Uterus (tissue), 4 donors: ENCODE measurements around the gene ZNF205. TPM values are rescaled to one million over a fixed set of nuclear protein-coding genes. Genes with fewer than 3 reads are reported as not detected.

Source experiments
- DNase-seq, 2 donors: peaks; one replicate each; pipeline ENCODE4 v3.0.0-alpha.2; 2019 to 2020
- H3K27ac ChIP-seq, 2 donors: fragments of 200-600 bp; sonication (generic); 1 replicate in 1 of 2; 2 replicates in 1 of 2; pipeline ENCODE4 v1.5.1; 2016 to 2018
- H3K27me3 ChIP-seq, 2 donors: fragments of 200-600 bp; sonication (generic); one replicate each; pipeline ENCODE4 v1.5.1; 2018 to 2019; ENCODE audit warnings: control low read depth in 1 of 2
- H3K36me3 ChIP-seq, 2 donors: fragments of 200-600 bp; sonication (generic); one replicate each; pipeline ENCODE4 v1.5.1; 2019; ENCODE audit warnings: control low read depth in 1 of 2
- H3K4me1 ChIP-seq, 2 donors: fragments of 200-600 bp; sonication (generic); one replicate each; pipeline ENCODE4 v1.5.1; 2018 to 2019; ENCODE audit warnings: control low read depth in 1 of 2
- H3K4me3 ChIP-seq, 2 donors: fragments of 200-600 bp; sonication (generic); 1 replicate in 1 of 2; 2 replicates in 1 of 2; pipeline ENCODE4 v1.5.1; 2018 to 2019; ENCODE audit warnings: mild to moderate bottlenecking in 1 of 2
- H3K9me3 ChIP-seq, 2 donors: fragments of 200-600 bp; sonication (generic); one replicate each; pipeline ENCODE4 v1.5.1; 2019; ENCODE audit warnings: control low read depth in 1 of 2
- POLR2A ChIP-seq, 2 donors: fragments of 450-650 bp; IDR thresholded peaks; one replicate each; pipeline ENCODE4 v1.6.1; 2016; ENCODE audit warnings: antibody characterized with exemption in 2 of 2, mild to moderate bottlenecking in 1 of 2, moderate library complexity in 1 of 2
- intact Hi-C: fragments of 100-400 bp; cut with DNase I; formaldehyde crosslinking; loops from one replicate; pipeline ENCODE4 v1.15.1; 2023; ENCODE audit warnings: low total_unique reads
- total RNA-seq, 4 donors: library from RNA; depleted of rRNA in 3 of 4; stranded (reverse); fragments of >200 nt in 3 of 4; gene quantifications; one replicate each; pipeline versions ENCODE4 v1.1.0 to v1.2.4, GENCODE V29; 2014 to 2023
- TF ChIP-seq, protein P1 (sequence below), 4 experiments: fragments of 200-600 bp in 2 of 4; fragments of 450-650 bp in 2 of 4; sonication (generic) in 2 of 4; IDR thresholded peaks; one replicate each; pipeline ENCODE4 v1.5.1; 2016 to 2019; ENCODE audit warnings: antibody characterized with exemption in 4 of 4, mild to moderate bottlenecking in 2 of 4, moderate library complexity in 1 of 4
- donor health status: DM: yes; HTN: yes; CAD: no.

The ZNF205 gene
- total RNA-seq, 4 donors from 2014 or later = 12.9 to 26.9 (median 18.3) TPM

DNA sequence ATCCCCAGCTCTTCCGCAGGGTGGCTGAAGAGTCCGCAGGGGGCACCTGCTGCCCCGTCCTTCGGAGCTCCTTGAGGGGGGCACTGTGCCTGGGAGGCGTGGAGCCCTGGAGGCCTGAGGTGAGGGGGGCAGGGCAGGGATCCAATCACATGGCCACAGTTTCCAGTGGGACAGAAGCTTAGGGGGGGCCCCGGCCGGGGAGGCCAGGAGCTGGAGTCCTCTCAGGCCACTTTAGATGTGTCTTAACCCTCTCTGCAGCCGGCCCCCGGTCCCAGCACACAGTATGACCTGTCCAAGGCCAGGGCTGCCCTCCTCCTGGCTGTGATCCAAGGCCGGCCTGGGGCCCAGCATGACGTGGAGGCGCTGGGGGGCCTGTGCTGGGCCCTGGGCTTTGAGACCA is 33.3 kb downstream of the ZNF205 start:
- peaks cover 0 to 6% of the 10 kb centered on the region in 2 donors for H3K4me1 ChIP-seq
- intact Hi-C loops = no loop called here
- no peaks in the 10 kb centered on the region for H3K36me3 ChIP-seq
- H3K9me3 ChIP-seq = no peaks in the 10 kb centered on the region
- H3K27ac ChIP-seq = no peak overlapping the region
- H3K27me3 ChIP-seq = no peaks in the 10 kb centered on the region
- TF ChIP-seq, protein P1, sequence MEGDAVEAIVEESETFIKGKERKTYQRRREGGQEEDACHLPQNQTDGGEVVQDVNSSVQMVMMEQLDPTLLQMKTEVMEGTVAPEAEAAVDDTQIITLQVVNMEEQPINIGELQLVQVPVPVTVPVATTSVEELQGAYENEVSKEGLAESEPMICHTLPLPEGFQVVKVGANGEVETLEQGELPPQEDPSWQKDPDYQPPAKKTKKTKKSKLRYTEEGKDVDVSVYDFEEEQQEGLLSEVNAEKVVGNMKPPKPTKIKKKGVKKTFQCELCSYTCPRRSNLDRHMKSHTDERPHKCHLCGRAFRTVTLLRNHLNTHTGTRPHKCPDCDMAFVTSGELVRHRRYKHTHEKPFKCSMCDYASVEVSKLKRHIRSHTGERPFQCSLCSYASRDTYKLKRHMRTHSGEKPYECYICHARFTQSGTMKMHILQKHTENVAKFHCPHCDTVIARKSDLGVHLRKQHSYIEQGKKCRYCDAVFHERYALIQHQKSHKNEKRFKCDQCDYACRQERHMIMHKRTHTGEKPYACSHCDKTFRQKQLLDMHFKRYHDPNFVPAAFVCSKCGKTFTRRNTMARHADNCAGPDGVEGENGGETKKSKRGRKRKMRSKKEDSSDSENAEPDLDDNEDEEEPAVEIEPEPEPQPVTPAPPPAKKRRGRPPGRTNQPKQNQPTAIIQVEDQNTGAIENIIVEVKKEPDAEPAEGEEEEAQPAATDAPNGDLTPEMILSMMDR (IDR thresholded peaks at IDR 0.05) = no peak
- no peak for TF ChIP-seq POLR2A (IDR thresholded peaks at IDR 0.05)
- DNase-seq = no peak
- no peak overlapping the region for H3K4me3 ChIP-seq

DNA sequence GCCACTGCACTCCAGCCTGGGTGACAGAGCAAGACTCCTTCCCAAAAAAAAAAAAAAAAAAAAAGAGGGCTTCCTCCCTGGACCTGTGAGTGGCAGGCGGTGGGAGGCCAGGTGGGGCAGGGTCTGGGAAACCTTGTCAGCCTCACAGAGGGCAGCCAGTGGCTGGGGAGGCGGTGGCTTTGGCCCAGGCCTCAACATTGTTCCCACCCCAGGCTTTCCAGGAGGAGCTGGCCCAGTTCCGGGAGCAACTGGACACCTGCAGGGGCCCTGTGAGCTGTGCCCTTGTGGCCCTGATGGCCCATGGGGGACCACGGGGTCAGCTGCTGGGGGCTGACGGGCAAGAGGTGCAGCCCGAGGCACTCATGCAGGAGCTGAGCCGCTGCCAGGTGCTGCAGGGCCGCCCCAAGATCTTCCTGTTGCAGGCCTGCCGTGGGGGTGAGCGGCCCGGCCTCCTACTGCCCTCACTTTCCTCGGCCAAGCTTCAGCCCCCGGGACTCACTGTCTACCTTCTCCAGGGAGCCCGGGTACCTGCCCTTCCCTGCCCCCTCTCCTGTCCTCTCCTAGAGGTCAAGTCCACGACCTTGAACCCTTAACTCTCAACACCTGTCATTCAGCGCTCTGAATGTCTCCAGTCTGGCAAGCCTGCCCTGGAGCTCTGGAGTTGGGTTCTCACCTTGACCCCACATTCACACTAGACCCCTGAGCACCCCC is 34.8 kb downstream of the ZNF205 start:
- no peaks in the 10 kb centered on the region for H3K36me3 ChIP-seq
- no peaks in the 10 kb centered on the region for H3K27me3 ChIP-seq
- H3K4me1 ChIP-seq = peaks cover 0 to 11% of the 10 kb centered on the region in 2 donors
- H3K9me3 ChIP-seq = no peaks in the 10 kb centered on the region
- TF ChIP-seq, protein P1 (IDR thresholded peaks at IDR 0.05) = no peak
- TF ChIP-seq POLR2A (IDR thresholded peaks at IDR 0.05) = no peak
- H3K4me3 ChIP-seq = no peak overlapping the region
- intact Hi-C loops = no loop called here
- DNase-seq = no peak
- H3K27ac ChIP-seq = no peak overlapping the region

DNA sequence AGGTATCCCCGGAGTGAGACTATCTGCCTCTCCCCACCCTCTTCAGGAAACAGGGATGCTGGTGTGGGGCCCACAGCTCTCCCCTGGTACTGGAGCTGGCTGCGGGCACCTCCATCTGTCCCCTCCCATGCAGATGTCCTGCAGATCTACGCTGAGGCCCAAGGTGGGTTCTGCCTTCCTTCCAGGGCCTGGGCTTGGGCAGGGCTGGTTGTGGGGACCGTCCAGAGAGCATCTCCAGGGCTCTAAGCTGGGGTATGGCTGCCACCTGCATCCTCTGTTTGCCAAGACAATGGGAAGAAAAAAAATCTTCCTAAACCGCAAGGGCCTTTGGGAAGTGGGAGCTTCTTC is 35.3 kb downstream of the ZNF205 start:
- H3K27ac ChIP-seq = no peak overlapping the region
- no peaks in the 10 kb centered on the region for H3K27me3 ChIP-seq
- no peaks in the 10 kb centered on the region for H3K9me3 ChIP-seq
- H3K4me1 ChIP-seq = peaks cover 0 to 11% of the 10 kb centered on the region in 2 donors
- H3K4me3 ChIP-seq = no peak overlapping the region
- intact Hi-C loops = no loop called here
- DNase-seq = no peak
- H3K36me3 ChIP-seq = no peaks in the 10 kb centered on the region
- no peak for TF ChIP-seq POLR2A (IDR thresholded peaks at IDR 0.05)
- TF ChIP-seq, protein P1 (IDR thresholded peaks at IDR 0.05) = no peak

DNA sequence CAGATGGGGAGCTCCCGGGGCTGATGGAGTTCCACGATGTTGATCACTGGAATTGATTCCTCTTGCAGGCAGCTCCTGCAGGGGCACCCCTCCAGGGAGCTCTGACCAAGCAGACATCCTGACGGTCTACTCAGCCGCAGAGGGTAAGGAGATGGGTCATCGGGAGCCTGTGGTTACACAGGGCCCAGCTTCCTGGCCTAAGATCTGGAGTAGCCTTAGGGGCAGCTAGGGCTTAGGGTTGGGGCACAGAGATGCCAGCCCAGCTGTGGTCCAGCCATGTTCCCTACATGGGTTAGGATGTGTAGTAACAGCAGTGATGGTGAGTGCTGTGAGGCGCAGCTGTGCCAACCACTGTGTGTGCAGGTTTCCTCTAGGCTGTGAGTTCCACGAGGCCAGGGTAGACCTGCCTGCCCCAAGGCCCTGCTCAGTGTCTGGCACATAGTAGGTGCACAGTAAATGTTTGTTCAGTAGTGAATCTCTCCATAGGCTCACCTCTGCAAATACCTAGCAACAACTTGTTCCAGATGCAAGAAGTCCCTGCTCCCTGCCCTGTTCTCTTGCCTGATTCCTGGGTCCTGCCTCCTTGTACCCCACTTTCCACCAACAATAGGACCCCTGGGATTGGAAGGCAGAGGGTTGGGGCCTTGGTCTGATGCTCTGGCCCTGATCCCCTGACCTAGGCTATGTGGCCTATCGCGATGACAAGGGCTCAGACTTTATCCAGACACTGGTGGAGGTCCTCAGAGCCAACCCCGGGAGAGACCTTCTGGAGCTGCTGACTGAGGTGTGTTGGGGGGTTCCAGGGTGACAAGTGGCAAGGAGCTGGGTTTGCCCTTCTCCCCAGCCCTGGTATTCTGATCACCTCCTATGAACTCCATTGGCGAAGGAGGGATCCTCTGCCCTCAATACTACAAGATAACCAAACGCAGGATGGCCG is 36.1 kb downstream of the ZNF205 start:
- Histone ChIP-seq H3K9me3 (no peaks in the 10 kb centered on the region), H3K27ac (no peak overlapping the region), H3K4me3 (no peak overlapping the region), H3K27me3 (no peaks in the 10 kb centered on the region), H3K4me1 (peaks cover 0 to 11% of the 10 kb centered on the region in 2 donors), H3K36me3 (no peaks in the 10 kb centered on the region)
- no peak for DNase-seq
- intact Hi-C loops = no loop called here
- TF ChIP-seq, protein P1 (IDR thresholded peaks at IDR 0.05) = no peak
- TF ChIP-seq POLR2A (IDR thresholded peaks at IDR 0.05) = no peak

DNA sequence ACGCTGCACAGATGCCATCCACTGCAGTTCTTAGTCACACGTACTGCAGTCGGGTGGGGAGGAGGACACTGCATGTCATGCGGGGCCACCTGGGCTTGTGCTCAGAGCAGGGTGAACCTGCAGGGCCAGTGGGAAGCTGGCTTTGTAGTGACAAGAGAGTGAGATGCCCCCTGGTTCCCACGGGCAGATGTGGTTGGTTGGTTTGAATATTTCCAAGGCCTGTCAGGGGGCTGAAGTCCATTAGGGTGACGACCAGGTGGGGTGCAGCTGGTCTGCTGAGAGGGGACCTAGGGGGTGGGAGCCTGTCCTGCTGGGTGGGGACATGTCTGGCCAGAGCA is 36.8 kb downstream of the ZNF205 start:
- TF ChIP-seq POLR2A (IDR thresholded peaks at IDR 0.05) = no peak
- TF ChIP-seq, protein P1 (IDR thresholded peaks at IDR 0.05) = no peak
- H3K4me3 ChIP-seq = no peak overlapping the region
- H3K27ac ChIP-seq = peak overlapping the region in 1 of 2 donors; percentile 82
- no peaks in the 10 kb centered on the region for H3K9me3 ChIP-seq
- no peak for DNase-seq
- H3K27me3 ChIP-seq = no peaks in the 10 kb centered on the region
- intact Hi-C loops = no loop called here
- peaks cover 0 to 11% of the 10 kb centered on the region in 2 donors for H3K4me1 ChIP-seq
- no peaks in the 10 kb centered on the region for H3K36me3 ChIP-seq
